Measurements from ENCODE around the gene TSHZ1.

TSHZ1 gene, protein sequence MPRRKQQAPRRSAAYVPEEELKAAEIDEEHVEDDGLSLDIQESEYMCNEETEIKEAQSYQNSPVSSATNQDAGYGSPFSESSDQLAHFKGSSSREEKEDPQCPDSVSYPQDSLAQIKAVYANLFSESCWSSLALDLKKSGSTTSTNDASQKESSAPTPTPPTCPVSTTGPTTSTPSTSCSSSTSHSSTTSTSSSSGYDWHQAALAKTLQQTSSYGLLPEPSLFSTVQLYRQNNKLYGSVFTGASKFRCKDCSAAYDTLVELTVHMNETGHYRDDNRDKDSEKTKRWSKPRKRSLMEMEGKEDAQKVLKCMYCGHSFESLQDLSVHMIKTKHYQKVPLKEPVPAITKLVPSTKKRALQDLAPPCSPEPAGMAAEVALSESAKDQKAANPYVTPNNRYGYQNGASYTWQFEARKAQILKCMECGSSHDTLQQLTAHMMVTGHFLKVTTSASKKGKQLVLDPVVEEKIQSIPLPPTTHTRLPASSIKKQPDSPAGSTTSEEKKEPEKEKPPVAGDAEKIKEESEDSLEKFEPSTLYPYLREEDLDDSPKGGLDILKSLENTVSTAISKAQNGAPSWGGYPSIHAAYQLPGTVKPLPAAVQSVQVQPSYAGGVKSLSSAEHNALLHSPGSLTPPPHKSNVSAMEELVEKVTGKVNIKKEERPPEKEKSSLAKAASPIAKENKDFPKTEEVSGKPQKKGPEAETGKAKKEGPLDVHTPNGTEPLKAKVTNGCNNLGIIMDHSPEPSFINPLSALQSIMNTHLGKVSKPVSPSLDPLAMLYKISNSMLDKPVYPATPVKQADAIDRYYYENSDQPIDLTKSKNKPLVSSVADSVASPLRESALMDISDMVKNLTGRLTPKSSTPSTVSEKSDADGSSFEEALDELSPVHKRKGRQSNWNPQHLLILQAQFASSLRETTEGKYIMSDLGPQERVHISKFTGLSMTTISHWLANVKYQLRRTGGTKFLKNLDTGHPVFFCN (N-terminal part only)

DNA sequence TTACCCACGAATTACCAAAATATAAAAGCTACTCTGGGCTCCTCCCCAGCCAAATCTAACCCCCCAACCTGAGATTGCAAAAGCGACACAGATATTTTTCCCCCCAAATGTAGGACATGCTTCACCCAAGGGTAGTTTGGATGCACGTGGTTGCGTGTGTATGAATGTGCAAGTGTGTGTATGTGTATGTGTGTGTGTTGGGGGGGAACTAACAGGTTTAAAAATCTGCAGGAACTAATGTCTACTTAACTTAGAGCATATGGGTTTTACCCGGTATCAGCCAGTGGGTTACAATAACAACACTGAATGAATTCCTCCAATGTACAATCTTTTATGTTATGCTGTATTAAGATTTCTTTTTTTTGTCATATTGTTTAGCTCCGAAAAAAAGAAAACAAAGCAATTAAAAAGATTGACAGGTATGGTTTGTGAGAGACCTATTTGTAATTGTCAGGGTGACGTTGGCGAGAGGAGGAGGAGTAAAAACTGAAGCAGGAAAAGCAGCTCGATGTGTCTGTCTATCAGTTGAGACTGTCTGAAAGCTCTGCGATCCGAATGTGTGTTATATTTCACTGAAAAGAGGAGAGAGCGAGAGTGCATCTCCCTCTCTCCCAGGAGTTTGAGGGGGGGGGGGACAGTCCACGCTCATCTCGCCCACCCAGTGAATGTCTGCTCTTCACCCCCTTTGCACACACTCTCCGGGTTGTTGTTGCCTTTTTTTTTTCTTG is at the start of gene TSHZ1:
Gene TSHZ1, plus strand, starts transcription at position 524 of the 728 bp plus-strand sequence. CDS start 1,080 bp downstream, outside the sequence.
- DNase-seq (ENCODE audit: low spot score in 2 of 2), result peak; percentile 75 to 90
- in situ Hi-C loops (cut with MboI; ENCODE audit: low sequenced_read_pairs), result no loop called here

DNA sequence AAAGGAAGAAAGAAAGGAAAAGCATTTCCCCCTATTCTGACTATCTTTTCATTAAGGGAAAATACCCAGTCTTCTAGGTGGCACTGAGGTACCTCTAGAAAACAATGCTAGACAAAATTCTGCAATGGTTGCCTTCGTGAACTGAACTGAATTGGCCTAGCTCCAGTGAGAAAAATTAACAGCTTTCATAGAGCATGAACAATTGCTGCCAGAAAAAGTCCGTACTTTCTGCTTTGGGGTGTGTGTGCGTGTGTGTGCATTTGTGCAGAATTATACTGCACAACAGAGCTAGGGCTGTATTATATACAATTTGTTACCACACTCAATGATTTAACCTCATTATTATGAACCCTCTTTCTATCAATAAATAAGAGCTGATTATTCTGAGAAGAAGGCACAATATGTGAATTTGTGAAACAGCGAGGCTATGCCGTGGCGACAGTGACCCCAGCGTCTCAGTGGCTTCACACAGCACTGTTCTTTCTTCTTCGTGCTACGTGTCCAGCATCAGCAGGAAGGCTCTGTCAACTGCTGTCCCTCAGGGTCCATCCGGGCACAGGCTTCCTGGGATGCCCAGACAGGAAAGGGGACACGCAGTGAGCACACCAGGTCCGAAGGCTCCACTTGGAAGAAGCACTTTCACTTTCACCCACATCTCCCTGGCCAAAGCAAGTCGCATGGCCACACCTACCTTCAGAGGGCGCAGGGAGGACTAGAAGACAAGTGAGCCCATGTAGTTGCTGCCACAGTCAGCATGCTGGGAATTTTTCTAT is 49.2 kb upstream of the TSHZ1 start:
- Histone ChIP-seq H3K4me3 (peak overlapping the region; percentile 36), H3K4me1 (no peaks in the 10 kb centered on the region; the same call in 1 of the 2 replicates), H3K9me3 (no peaks in the 10 kb centered on the region), H3K36me3 (replicated peaks) (no peaks in the 10 kb centered on the region), H3K27me3 (ENCODE audit: low read depth) (no peaks in the 10 kb centered on the region)
- in situ Hi-C loops (cut with MboI; ENCODE audit: low sequenced_read_pairs), result no loop called here
- peak; percentile 16 to 61 for DNase-seq (ENCODE audit: low spot score in 2 of 2)

More for the DNA sequence above, at the start of gene TSHZ1:
- Histone ChIP-seq H3K4me3 (peak within 1 kb of the TSS; percentile 57), H3K9me3 (no peaks in the 10 kb centered on the region; the same call in 1 of the 2 replicates), H3K27me3 (ENCODE audit: low read depth) (no peaks in the 10 kb centered on the region), H3K4me1 (peaks cover 36% of the 10 kb centered on the region), H3K36me3 (replicated peaks) (no peaks in the 10 kb centered on the region)

DNA sequence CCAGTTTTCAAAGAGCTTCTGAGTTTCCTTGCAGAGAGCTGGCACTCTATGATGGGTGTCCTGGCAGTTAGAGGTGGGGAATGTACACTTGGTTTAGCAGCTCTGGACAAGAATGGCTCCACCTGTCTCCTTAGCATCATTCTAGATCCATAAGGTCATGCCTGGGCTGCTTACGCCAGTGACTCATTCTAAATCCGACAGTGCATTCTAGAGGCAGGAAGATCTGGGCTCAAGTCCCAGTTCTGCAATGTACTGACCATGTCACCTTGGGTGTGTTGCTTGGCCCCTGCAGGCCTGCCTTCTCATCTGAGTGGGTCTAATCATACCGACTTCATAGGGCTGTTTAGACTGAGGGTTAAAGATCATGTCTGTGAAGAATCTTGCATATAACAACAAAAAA is 48.1 kb upstream of the TSHZ1 start:
- no peak for DNase-seq (ENCODE audit: low spot score in 2 of 2)
- no peaks in the 10 kb centered on the region; the same call in 1 of the 2 replicates for H3K4me1 ChIP-seq
- in situ Hi-C loops (cut with MboI; ENCODE audit: low sequenced_read_pairs), result no loop called here

GRCh38 chr18:75162978-75163377 is 47.6 kb upstream of the TSHZ1 start:
- in situ Hi-C loops (cut with MboI; ENCODE audit: low sequenced_read_pairs), result no loop called here
- H3K36me3 ChIP-seq (replicated peaks), result no peaks in the 10 kb centered on the region
- H3K27me3 ChIP-seq (ENCODE audit: low read depth), result no peaks in the 10 kb centered on the region
- no peaks in the 10 kb centered on the region for H3K9me3 ChIP-seq
- DNase-seq (ENCODE audit: low spot score in 2 of 2), result no peak
- no peaks in the 10 kb centered on the region; the same call in 1 of the 2 replicates for H3K4me1 ChIP-seq
- no peak overlapping the region for H3K4me3 ChIP-seq

More for the DNA sequence above, 48.1 kb upstream of the TSHZ1 start:
- Histone ChIP-seq H3K9me3 (no peaks in the 10 kb centered on the region), H3K27me3 (ENCODE audit: low read depth) (no peaks in the 10 kb centered on the region), H3K4me3 (no peak overlapping the region), H3K36me3 (replicated peaks) (no peaks in the 10 kb centered on the region)

DNA sequence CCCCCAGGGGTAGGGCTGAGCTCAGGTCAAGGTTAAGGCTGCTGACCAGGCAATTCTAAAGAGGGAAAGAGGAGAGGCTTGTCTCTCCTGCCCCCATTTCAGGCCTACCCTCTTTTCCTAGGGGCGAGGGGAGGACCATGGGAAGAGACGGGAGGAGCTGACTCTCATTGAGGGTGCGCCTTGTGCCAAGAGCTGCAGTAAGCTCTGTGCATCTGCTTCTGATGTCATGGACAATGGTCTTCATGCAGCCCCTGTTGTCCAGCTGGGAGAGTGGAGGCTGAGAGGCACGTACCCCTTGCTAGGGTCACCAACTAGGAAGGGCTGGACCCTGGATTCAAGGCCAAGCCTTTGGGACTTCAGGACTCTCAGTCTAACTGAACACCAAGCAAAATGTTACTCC is 46.9 kb upstream of the TSHZ1 start:
- DNase-seq (ENCODE audit: low spot score in 2 of 2), result no peak
- H3K27me3 ChIP-seq (ENCODE audit: low read depth), result no peaks in the 10 kb centered on the region
- H3K36me3 ChIP-seq (replicated peaks), result no peaks in the 10 kb centered on the region
- in situ Hi-C loops (cut with MboI; ENCODE audit: low sequenced_read_pairs), result no loop called here
- H3K4me3 ChIP-seq, result no peak overlapping the region
- no peaks in the 10 kb centered on the region; the same call in 1 of the 2 replicates for H3K4me1 ChIP-seq
- H3K9me3 ChIP-seq, result no peaks in the 10 kb centered on the region

GRCh38 chr18:75164479-75164878 is 46.1 kb upstream of the TSHZ1 start:
- H3K9me3 ChIP-seq, result no peaks in the 10 kb centered on the region
- no peaks in the 10 kb centered on the region for H3K27me3 ChIP-seq (ENCODE audit: low read depth)
- in situ Hi-C loops (cut with MboI; ENCODE audit: low sequenced_read_pairs), result no loop called here
- no peaks in the 10 kb centered on the region; the same call in 1 of the 2 replicates for H3K4me1 ChIP-seq
- no peak overlapping the region for H3K4me3 ChIP-seq
- H3K36me3 ChIP-seq (replicated peaks), result no peaks in the 10 kb centered on the region
- DNase-seq (ENCODE audit: low spot score in 2 of 2), result no peak

- no peak overlapping the region for H3K4me3 ChIP-seq
- no peaks in the 10 kb centered on the region for H3K27me3 ChIP-seq (ENCODE audit: low read depth)
- H3K4me1 ChIP-seq, result no peaks in the 10 kb centered on the region; the same call in 1 of the 2 replicates
- in situ Hi-C loops (cut with MboI; ENCODE audit: low sequenced_read_pairs), result no loop called here
- H3K9me3 ChIP-seq, result no peaks in the 10 kb centered on the region
- no peak for DNase-seq (ENCODE audit: low spot score in 2 of 2)
- H3K36me3 ChIP-seq (replicated peaks), result no peaks in the 10 kb centered on the region
Observed at GRCh38 chr18:75165926-75166325, 44.7 kb upstream of the TSHZ1 start.

- H3K9me3 ChIP-seq, result no peaks in the 10 kb centered on the region
- H3K4me1 ChIP-seq, result no peaks in the 10 kb centered on the region
- no peaks in the 10 kb centered on the region for H3K27me3 ChIP-seq (ENCODE audit: low read depth)
- no peaks in the 10 kb centered on the region for H3K36me3 ChIP-seq (replicated peaks)
- in situ Hi-C loops (cut with MboI; ENCODE audit: low sequenced_read_pairs), result no loop called here
- H3K4me3 ChIP-seq, result no peak overlapping the region
- no peak for DNase-seq (ENCODE audit: low spot score in 2 of 2)
Observed at GRCh38 chr18:75167137-75167536, 43.5 kb upstream of the TSHZ1 start.

GRCh38 chr18:75167759-75168618 is 42.6 kb upstream of the TSHZ1 start:
- DNase-seq (ENCODE audit: low spot score in 2 of 2), result no peak
- Histone ChIP-seq H3K27me3 (ENCODE audit: low read depth) (no peaks in the 10 kb centered on the region), H3K4me3 (no peak overlapping the region), H3K36me3 (replicated peaks) (no peaks in the 10 kb centered on the region), H3K9me3 (no peaks in the 10 kb centered on the region), H3K4me1 (no peaks in the 10 kb centered on the region)
- in situ Hi-C loops (cut with MboI; ENCODE audit: low sequenced_read_pairs), result no loop called here

GRCh38 chr18:75168619-75169018 is 42.0 kb upstream of the TSHZ1 start:
- Histone ChIP-seq H3K36me3 (replicated peaks) (no peaks in the 10 kb centered on the region), H3K4me1 (no peaks in the 10 kb centered on the region), H3K4me3 (no peak overlapping the region), H3K27me3 (ENCODE audit: low read depth) (no peaks in the 10 kb centered on the region), H3K9me3 (no peaks in the 10 kb centered on the region)
- no peak for DNase-seq (ENCODE audit: low spot score in 2 of 2)
- in situ Hi-C loops (cut with MboI; ENCODE audit: low sequenced_read_pairs), result no loop called here

GRCh38 chr18:75169411-75169810 is 41.2 kb upstream of the TSHZ1 start:
- DNase-seq (ENCODE audit: low spot score in 2 of 2), result no peak
- Histone ChIP-seq H3K27me3 (ENCODE audit: low read depth) (no peaks in the 10 kb centered on the region), H3K36me3 (replicated peaks) (no peaks in the 10 kb centered on the region), H3K4me3 (no peak overlapping the region), H3K4me1 (no peaks in the 10 kb centered on the region), H3K9me3 (no peaks in the 10 kb centered on the region)
- in situ Hi-C loops (cut with MboI; ENCODE audit: low sequenced_read_pairs), result no loop called here

Measured in HAP-1 (cell line).